Fibroblast of villous mesenchyme (primary cell): Measurements from ENCODE around the gene MZF1. TPM values are rescaled to one million over a fixed set of nuclear protein-coding genes. Genes with fewer than 3 reads are reported as not detected.

Experiments used
- DNase-seq: peaks from one replicate; pipeline ENCODE4 v3.0.0-alpha.2; 2010; ENCODE audit warnings: low read depth
- H3K4me3 ChIP-seq: 2 replicates; pipeline ENCODE4 v1.5.1; 2011; ENCODE audit warnings: low read depth, mild to moderate bottlenecking, low read length
- total RNA-seq: library from RNA; depleted of rRNA; stranded (reverse); fragments of >200 nt; gene quantifications from 2 replicates; pipeline ENCODE4 v1.2.3, GENCODE V29; 2012
- TF ChIP-seq, protein P1 (sequence below): IDR thresholded peaks from 2 replicates; pipeline ENCODE4 v1.5.1; 2012; ENCODE audit warnings: low read depth, mild to moderate bottlenecking, low read length; ENCODE audit not compliant: insufficient read depth

Gene MZF1
- total RNA-seq, 1 donor, result 15.5 TPM

GRCh38 chr19:58519087-58519354 is 54.1 kb downstream of the MZF1 start:
- peak overlapping the region; percentile 85 for H3K4me3 ChIP-seq
- DNase-seq, result peak; percentile 79
- TF ChIP-seq, protein P1, sequence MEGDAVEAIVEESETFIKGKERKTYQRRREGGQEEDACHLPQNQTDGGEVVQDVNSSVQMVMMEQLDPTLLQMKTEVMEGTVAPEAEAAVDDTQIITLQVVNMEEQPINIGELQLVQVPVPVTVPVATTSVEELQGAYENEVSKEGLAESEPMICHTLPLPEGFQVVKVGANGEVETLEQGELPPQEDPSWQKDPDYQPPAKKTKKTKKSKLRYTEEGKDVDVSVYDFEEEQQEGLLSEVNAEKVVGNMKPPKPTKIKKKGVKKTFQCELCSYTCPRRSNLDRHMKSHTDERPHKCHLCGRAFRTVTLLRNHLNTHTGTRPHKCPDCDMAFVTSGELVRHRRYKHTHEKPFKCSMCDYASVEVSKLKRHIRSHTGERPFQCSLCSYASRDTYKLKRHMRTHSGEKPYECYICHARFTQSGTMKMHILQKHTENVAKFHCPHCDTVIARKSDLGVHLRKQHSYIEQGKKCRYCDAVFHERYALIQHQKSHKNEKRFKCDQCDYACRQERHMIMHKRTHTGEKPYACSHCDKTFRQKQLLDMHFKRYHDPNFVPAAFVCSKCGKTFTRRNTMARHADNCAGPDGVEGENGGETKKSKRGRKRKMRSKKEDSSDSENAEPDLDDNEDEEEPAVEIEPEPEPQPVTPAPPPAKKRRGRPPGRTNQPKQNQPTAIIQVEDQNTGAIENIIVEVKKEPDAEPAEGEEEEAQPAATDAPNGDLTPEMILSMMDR, result peak; percentile 80

DNA sequence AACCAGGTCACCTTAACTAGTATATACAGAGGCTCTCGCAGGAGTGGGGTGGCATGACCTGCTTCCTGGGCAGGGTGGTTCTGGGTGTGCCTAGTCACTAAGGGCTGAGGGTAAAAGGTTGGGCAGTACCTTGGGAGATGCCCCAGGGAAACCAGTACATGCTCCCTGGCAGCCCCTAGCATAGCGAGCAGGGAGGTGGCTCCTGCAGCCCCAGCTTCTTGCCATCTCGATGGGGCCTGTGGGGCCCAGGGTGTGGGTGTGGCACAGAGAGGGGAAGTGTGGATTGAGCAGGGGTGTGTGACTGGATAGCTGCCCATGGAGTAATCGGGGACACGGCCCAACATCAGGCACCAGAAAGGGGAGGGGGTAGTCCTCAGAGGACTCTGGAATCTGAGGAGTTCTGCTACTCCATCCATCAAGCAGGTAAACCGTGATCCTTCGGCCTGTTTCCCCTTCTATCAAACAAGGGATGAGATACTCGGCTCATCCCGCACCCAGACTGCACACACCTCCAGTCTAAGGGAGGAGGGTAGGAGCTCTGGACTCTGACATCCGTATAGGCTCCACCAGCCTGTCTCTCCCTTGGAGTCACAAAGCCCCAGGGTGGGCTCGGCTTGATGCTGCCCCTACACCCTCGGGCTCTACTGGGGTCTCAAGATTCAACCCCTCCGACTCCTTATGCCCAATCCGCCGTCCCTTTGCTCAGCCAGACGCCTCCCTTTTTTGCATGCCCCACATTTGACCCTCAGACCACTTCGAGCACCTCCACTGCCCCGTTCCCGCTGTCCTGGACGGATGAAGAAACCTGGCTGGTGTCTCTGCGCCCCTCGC is 54.7 kb downstream of the MZF1 start:
- no peak for DNase-seq
- peak overlapping the region; percentile 85 for H3K4me3 ChIP-seq
- TF ChIP-seq, protein P1, result no peak

DNA sequence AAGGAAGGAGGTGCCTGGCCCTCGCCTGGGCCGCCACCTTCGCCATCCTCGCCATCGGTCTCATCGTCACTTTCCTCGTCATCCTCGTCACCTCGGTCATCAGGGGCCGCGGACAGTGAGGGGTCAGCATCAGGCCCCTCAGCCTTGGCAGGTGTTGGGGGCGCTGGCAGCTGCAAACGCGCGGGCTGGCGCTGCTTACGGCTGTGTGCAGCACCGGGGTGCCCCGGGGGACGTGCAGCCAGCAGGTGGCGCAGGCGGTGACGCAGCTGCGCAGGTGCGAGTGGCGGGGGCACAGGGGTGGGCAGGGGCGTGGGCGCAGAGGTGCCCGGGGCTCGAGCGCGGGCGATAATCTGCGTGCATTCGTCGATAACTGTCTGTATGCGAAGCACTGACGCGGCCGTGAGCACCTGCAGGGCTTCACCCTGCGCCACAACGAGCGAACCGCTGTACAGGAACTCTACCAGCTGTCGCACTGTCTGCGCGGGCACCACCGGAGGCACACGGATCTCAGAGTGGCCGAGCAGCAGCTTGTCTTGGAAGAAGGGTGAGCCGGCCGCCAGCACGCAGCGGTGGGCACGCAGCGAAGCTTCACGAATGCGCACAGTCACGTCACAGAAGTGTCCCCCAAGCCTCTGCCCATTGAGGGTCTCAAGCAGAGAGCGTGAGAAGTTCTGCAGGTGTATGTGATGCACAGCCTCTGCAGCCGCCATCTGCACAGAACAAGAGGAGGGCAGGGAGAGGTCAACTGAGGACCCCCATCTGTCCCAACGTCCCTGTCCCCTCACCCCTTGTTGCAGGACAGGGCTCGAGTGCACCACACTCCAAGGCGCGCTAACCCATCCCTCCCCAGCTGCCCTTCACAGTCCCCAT is 55.9 kb downstream of the MZF1 start:
- TF ChIP-seq, protein P1, result no peak
- no peak for DNase-seq
- no peak overlapping the region for H3K4me3 ChIP-seq

GRCh38 chr19:58516246-58516836 is 56.8 kb downstream of the MZF1 start:
- TF ChIP-seq, protein P1, result no peak
- no peak for DNase-seq
- H3K4me3 ChIP-seq, result no peak overlapping the region

GRCh38 chr19:58515259-58515658 is 57.9 kb downstream of the MZF1 start:
- DNase-seq, result no peak
- no peak overlapping the region for H3K4me3 ChIP-seq
- TF ChIP-seq, protein P1, result no peak

GRCh38 chr19:58514564-58515022 is 58.5 kb downstream of the MZF1 start:
- TF ChIP-seq, protein P1, result no peak
- no peak for DNase-seq
- H3K4me3 ChIP-seq, result peak overlapping the region; percentile 50
